ENCODE data around the gene ALDH1L1.

Gene ALDH1L1

GRCh38 chr3:126132751-126133511 is 47.5 kb downstream of the ALDH1L1 start:
- no peak for DNase-seq

GRCh38 chr3:126131881-126132750 is 48.3 kb downstream of the ALDH1L1 start:
- no peak for DNase-seq

- no peak for DNase-seq
These were observed 49.2 kb downstream of the ALDH1L1 start for GRCh38 chr3:126130981-126131745.

GRCh38 chr3:126130081-126130855 is 50.1 kb downstream of the ALDH1L1 start:
- no peak for DNase-seq

GRCh38 chr3:126129398-126129891 is 50.9 kb downstream of the ALDH1L1 start:
- no peak for DNase-seq

GRCh38 chr3:126128504-126129397 is 51.6 kb downstream of the ALDH1L1 start:
- DNase-seq: no peak

- DNase-seq: no peak
These were observed 52.5 kb downstream of the ALDH1L1 start for GRCh38 chr3:126127904-126128303.

- no peak for DNase-seq
These were observed 52.9 kb downstream of the ALDH1L1 start for GRCh38 chr3:126127452-126127851.

GRCh38 chr3:126126811-126127431 is 53.5 kb downstream of the ALDH1L1 start:
- no peak for DNase-seq

- no peak for DNase-seq
These were observed 54.1 kb downstream of the ALDH1L1 start for GRCh38 chr3:126126286-126126685.

- no peak for DNase-seq
These were observed 54.6 kb downstream of the ALDH1L1 start for GRCh38 chr3:126125781-126126251.

GRCh38 chr3:126125341-126125740 is 55.0 kb downstream of the ALDH1L1 start:
- DNase-seq: no peak

- DNase-seq: no peak
These were observed 55.5 kb downstream of the ALDH1L1 start for GRCh38 chr3:126124896-126125295.

- DNase-seq: no peak
These were observed 56.1 kb downstream of the ALDH1L1 start for GRCh38 chr3:126124148-126124868.

GRCh38 chr3:126121632-126122031 is 58.8 kb downstream of the ALDH1L1 start:
- DNase-seq: no peak

- DNase-seq: no peak
These were observed 59.3 kb downstream of the ALDH1L1 start for GRCh38 chr3:126121074-126121473.

GRCh38 chr3:126119976-126120375 is 60.4 kb downstream of the ALDH1L1 start:
- DNase-seq: no peak

GRCh38 chr3:126119008-126119675 is 61.2 kb downstream of the ALDH1L1 start:
- no peak for DNase-seq

- no peak for DNase-seq
These were observed 61.8 kb downstream of the ALDH1L1 start for GRCh38 chr3:126118591-126118990.
